Mucosa of rectum (tissue), 2 donors: ENCODE measurements around the gene PSAP.

ENCODE experiments used
- H3K27ac ChIP-seq, 2 donors: one replicate each; pipeline ENCODE4 v1.7.0; 2013; ENCODE audit warnings: inconsistent platforms in 2 of 2, low read depth in 2 of 2, low read length in 2 of 2
- H3K27me3 ChIP-seq, 2 donors: one replicate each; pipeline ENCODE4 v1.7.0; 2013; ENCODE audit warnings: low read length in 2 of 2; ENCODE audit not compliant: control insufficient read depth in 2 of 2, insufficient read depth in 2 of 2
- H3K36me3 ChIP-seq, 2 donors: one replicate each; pipeline ENCODE4 v1.7.0; 2013; ENCODE audit warnings: low read length in 2 of 2; ENCODE audit not compliant: control insufficient read depth in 2 of 2, insufficient read depth in 2 of 2
- H3K4me1 ChIP-seq, 2 donors: one replicate each; pipeline ENCODE4 v1.7.0; 2013; ENCODE audit warnings: low read length in 2 of 2, mild to moderate bottlenecking in 1 of 2; ENCODE audit not compliant: control insufficient read depth in 2 of 2, insufficient read depth in 2 of 2
- H3K4me3 ChIP-seq, 2 donors: one replicate each; pipeline ENCODE4 v1.7.0; 2013; ENCODE audit warnings: low read length in 2 of 2
- H3K9ac ChIP-seq, 2 donors: one replicate each; pipeline ENCODE4 v1.7.0; 2013; ENCODE audit warnings: low read length in 2 of 2, low read depth in 1 of 2, mild to moderate bottlenecking in 1 of 2
- H3K9me3 ChIP-seq, 2 donors: one replicate each; pipeline ENCODE4 v1.7.0; 2013; ENCODE audit warnings: low read length in 2 of 2; ENCODE audit not compliant: control insufficient read depth in 2 of 2
- donor health status: healthy.
- donor health status: Normal muscosa, but diverticular disease.

Gene PSAP

DNA sequence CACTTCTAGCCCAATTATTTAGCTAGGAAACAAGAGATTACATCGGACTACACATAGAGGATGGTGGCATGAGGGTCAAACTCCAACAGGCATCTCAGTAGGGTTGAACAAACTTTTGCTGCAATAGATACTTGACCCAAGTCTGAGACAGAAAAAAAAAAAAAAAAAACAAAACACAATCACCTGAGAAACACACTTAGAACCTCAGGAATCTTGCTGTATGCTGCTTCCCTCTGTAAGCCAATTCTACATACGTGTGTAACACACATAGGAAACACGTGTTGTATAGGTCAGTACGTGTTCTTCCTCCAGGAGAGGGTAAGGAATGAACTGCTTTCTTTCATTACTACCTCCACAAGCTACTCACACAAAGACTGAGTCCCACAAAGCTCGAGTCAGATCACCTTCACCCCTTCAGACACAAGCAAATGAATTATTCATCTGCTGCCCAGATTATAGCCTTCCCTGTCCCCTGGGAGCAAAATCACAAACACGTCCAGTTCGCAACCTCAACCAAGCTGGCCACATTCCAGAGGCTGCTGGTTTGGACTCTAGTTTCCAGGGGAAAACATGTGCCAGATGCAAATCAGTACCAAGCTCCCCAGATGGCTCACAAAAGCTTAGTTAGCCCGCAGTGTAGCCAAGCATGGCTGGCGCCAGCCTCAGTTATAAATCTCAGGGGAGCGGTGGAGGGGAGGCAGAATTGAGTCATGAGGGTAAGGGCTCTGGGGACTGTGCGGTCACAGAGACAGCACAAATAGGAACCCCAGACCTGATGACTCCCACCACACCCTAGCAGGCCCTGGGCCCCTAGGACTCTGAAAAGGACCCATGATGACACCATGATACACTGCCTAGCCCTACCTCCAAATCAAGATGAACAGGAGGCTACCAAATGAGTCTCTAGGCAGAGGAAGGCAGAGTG is 15.1 kb downstream of the PSAP start:
- Histone ChIP-seq H3K36me3 (peaks cover 12 to 25% of the 10 kb centered on the region in 2 donors), H3K4me1 (peaks cover 20 to 27% of the 10 kb centered on the region in 2 donors), H3K9ac (peak overlapping the region in 1 of 2 donors; percentile 37), H3K27me3 (no peaks in the 10 kb centered on the region), H3K9me3 (no peaks in the 10 kb centered on the region), H3K27ac (peak overlapping the region; percentile 42 to 74), H3K4me3 (peak overlapping the region in 1 of 2 donors; percentile 6)

DNA sequence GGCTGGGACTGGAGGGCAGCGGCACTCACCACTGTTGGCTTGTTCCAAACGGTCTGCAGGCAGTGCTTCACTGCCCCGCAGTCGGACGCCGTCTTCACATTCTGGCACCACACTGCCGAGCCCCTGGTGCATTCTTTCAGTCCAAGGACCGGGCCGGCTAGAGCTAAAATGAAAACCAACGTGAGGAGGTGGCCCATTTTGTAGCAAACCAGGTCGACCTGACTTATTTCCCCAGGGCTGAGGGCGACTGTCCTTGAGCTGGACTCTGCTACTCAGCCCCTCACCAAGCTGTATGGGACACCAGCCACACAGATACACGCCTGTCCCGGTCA is 16.7 kb downstream of the PSAP start:
- H3K9ac ChIP-seq = no peak overlapping the region
- H3K9me3 ChIP-seq = no peaks in the 10 kb centered on the region
- H3K36me3 ChIP-seq = peaks cover 24 to 36% of the 10 kb centered on the region in 2 donors
- no peak overlapping the region for H3K4me3 ChIP-seq
- H3K27ac ChIP-seq = no peak overlapping the region
- H3K27me3 ChIP-seq = no peaks in the 10 kb centered on the region
- peaks cover 8 to 24% of the 10 kb centered on the region in 2 donors for H3K4me1 ChIP-seq

DNA sequence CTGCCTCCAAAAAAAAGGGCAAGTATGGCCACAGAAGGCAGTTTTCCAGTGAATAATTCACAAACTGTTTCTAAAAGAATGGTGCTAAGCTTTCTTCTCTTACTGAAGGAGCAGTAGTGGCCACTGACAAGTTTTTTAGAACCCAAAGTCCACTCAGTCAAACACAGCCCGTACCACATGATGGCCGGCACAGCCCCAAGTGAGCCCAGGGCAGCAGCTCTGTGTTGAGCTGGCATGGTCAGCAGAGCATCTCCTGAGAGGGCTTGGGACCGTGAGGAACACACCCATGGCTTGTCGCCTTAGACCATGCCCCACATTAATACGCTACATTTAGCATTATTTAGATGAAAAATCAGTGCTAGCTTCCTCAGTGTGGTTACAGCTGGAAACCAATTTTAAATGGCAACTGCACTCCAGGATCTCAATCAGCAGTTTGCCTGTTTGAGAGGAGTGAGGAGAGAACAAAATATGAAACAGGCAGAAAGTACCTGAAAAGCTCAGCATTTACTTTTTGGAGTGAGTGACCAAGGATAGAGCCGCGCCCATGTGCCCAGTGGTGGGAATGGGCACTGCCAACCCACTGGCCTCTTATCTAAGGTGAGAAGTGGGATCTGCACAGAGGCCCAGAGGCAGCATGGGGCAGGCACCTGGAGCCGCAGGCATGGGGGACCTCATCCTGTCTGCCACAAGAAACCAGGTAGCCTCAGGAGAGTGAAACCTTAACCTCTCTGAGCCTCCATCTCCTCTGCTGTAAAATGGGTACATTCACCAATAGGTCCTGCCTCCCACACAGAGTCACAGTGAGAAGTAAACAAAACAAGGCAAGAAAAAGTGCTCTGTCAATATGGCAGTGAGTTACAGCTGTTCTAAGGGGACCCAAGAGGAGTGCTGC is 17.4 kb downstream of the PSAP start:
- no peaks in the 10 kb centered on the region for H3K9me3 ChIP-seq
- no peak overlapping the region for H3K9ac ChIP-seq
- no peak overlapping the region for H3K27ac ChIP-seq
- H3K4me1 ChIP-seq = peaks cover 8 to 24% of the 10 kb centered on the region in 2 donors
- H3K36me3 ChIP-seq = peaks cover 30 to 42% of the 10 kb centered on the region in 2 donors
- no peak overlapping the region for H3K4me3 ChIP-seq
- H3K27me3 ChIP-seq = no peaks in the 10 kb centered on the region

DNA sequence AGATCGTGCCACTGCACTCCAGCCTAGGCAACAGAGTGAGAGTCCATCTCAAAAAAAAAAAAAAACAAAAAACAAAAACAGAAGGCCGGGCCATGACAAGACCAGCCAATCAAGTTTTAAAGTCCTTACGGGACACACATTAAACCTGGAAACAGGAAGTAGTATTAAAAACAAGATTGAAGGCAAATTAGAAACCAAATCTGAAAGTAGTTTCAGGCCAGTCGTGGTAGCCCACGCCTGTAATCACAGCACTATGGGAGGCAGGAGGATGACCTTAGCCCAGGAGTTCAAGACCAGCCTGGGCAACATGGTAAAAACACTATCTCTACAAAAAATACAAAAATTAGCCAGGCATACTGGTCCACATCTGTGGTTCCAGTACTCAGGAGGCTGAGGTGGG is 18.1 kb downstream of the PSAP start:
- Histone ChIP-seq H3K27me3 (no peaks in the 10 kb centered on the region), H3K9ac (no peak overlapping the region), H3K4me3 (no peak overlapping the region), H3K36me3 (peaks cover 36 to 47% of the 10 kb centered on the region in 2 donors), H3K27ac (no peak overlapping the region), H3K4me1 (peaks cover 3 to 18% of the 10 kb centered on the region in 2 donors), H3K9me3 (no peaks in the 10 kb centered on the region)

DNA sequence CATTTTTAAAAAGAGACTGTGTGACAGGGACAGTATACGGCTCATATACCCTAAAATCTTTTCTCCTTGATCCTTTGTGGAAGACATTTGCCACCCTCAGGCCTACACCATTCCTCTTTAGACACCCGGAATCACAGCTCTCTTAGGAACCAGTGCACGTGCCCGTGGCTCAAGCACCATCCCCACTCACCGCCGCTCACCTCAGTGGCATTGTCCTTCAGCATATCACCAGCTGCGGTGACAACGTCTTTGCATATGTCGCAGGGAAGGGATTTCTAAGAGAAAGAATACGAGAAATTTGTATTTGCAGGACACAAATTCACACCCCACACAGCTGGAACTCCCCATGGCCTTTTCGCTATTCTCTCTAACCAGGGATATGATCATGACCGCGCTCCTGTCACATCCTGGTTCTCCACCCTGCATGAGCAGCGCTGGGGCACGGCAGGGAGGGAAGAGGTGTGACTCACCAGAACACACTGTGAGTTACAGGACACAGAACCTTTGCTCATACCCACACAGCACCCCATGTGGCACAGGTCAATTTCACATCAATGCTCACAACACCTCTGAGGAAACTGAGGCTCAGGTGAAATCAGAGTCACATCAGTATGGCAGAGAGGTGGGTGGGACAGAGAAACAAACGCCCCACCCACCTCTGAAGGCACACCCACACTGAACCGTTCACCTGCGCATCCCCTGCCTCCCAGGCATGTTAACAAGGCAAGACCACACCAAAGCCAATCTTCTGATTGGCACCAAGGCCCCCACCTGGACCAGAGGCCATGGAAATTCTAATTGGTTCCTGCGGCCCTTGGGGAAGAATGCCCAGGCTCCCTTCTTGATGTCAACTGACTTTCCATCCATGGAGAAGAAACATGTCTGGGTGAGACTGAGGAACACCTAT is 19.2 kb downstream of the PSAP start:
- H3K36me3 ChIP-seq = peaks cover 40 to 48% of the 10 kb centered on the region in 2 donors
- H3K27ac ChIP-seq = no peak overlapping the region
- H3K9me3 ChIP-seq = no peaks in the 10 kb centered on the region
- peaks cover 0 to 11% of the 10 kb centered on the region in 2 donors for H3K4me1 ChIP-seq
- no peaks in the 10 kb centered on the region for H3K27me3 ChIP-seq
- no peak overlapping the region for H3K4me3 ChIP-seq
- no peak overlapping the region for H3K9ac ChIP-seq

DNA sequence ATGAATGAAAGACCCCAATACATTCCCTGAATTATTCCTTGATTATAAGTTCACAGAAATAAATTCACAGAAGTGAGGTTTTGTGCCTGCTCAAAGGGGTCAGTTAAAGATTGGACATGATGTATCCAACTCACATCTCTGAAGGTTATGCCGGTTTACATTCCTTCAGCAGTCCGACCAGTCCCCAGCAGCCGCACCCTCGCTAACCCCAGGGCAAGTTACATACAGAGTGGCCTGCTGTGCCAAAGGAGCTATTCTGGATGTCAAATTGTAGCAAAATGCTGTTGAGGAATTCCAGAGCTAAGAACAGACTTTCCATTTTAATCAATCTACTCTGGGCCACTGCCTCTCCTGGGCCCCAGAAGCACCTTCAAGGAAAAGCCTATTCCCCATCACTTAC is 20.3 kb downstream of the PSAP start:
- no peaks in the 10 kb centered on the region for H3K27me3 ChIP-seq
- no peaks in the 10 kb centered on the region for H3K9me3 ChIP-seq
- H3K9ac ChIP-seq = no peak overlapping the region
- H3K4me3 ChIP-seq = no peak overlapping the region
- H3K27ac ChIP-seq = no peak overlapping the region
- H3K36me3 ChIP-seq = peaks cover 52 to 59% of the 10 kb centered on the region in 2 donors
- H3K4me1 ChIP-seq = peaks cover 0 to 3% of the 10 kb centered on the region in 2 donors

DNA sequence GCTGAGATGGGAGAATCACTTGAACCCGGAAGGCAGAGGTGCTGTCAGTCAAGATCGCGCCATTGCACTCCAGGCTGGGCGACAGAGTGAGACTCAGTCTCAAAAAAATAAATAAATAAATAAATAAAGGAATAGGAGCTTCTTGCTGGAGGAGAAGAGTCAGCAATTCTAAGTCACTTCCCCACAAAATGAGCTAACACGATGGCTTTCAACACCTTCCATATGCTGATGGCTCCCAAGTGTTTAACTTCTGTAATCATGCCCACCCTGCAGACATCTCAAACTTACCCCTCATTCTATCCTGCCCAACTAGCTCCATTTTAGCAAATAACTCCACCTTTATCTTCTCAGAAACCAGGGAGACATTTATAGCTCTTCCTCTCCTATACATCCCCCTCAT is 21.2 kb downstream of the PSAP start:
- Histone ChIP-seq H3K36me3 (peaks cover 60 to 67% of the 10 kb centered on the region in 2 donors), H3K9me3 (no peaks in the 10 kb centered on the region), H3K9ac (no peak overlapping the region), H3K27ac (no peak overlapping the region), H3K4me3 (no peak overlapping the region), H3K4me1 (peaks cover 0 to 3% of the 10 kb centered on the region in 2 donors), H3K27me3 (no peaks in the 10 kb centered on the region)

DNA sequence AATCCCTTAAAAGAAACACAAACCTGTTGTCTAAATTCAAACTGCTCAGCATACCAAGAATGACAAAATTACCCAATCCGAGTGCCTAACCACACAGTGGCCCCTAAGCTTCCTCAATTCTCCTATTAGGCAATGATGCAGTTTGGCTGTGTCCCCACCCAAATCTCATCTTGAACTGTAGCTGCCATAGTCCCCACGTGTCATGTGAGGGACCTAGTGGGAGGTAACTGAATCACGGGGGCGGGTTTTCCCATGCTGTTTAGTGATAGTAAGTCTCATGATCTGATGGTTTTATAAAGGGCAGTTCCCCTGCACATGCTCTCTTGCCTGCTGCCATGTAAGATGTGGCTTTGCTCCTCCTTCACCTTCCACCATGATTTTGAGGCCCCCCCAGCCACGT is 21.9 kb downstream of the PSAP start:
- no peaks in the 10 kb centered on the region for H3K9me3 ChIP-seq
- no peak overlapping the region for H3K9ac ChIP-seq
- no peak overlapping the region for H3K27ac ChIP-seq
- no peaks in the 10 kb centered on the region for H3K27me3 ChIP-seq
- no peak overlapping the region for H3K4me3 ChIP-seq
- H3K4me1 ChIP-seq = peaks cover 0 to 3% of the 10 kb centered on the region in 2 donors
- H3K36me3 ChIP-seq = peaks cover 66 to 73% of the 10 kb centered on the region in 2 donors

DNA sequence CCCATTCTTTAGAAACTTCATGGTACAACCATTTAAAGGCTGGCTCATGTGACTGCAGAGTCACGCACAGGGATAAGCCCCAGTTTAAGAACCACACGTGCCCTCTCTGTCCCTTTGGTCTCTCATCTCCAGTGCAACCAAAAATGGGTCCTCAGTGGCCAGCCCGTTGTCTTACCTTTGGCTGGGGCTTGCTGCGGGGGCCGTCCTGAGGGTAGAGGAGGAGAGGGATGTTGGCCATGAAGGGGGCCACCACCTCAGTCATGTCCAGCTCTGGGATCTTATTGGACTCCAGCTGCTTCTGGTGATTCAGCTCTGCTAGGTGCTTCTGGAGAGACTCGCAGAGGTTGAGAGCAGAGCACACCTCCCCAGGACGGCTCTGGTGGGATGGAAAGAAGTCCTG is 22.3 kb downstream of the PSAP start:
- no peak overlapping the region for H3K27ac ChIP-seq

More for the DNA sequence above, 22.3 kb downstream of the PSAP start:
- no peak overlapping the region for H3K4me3 ChIP-seq
- H3K9ac ChIP-seq = no peak overlapping the region
- peaks cover 71 to 78% of the 10 kb centered on the region in 2 donors for H3K36me3 ChIP-seq
- H3K4me1 ChIP-seq = peaks cover 0 to 3% of the 10 kb centered on the region in 2 donors
- H3K27me3 ChIP-seq = no peaks in the 10 kb centered on the region
- H3K9me3 ChIP-seq = no peaks in the 10 kb centered on the region
